AG08396 (cell line): ENCODE data around the gene ZNF585A.
"Not testable (repeated sequence)": the region's sequence is repeated elsewhere in the genome, so short reads cannot be mapped to it uniquely, and the experiment has no call there.

Experiments used
- DNase-seq: peaks from one replicate; pipeline ENCODE4 v3.0.0; 2012; ENCODE audit warnings: low spot score, mixed read lengths

The ZNF585A gene

DNA sequence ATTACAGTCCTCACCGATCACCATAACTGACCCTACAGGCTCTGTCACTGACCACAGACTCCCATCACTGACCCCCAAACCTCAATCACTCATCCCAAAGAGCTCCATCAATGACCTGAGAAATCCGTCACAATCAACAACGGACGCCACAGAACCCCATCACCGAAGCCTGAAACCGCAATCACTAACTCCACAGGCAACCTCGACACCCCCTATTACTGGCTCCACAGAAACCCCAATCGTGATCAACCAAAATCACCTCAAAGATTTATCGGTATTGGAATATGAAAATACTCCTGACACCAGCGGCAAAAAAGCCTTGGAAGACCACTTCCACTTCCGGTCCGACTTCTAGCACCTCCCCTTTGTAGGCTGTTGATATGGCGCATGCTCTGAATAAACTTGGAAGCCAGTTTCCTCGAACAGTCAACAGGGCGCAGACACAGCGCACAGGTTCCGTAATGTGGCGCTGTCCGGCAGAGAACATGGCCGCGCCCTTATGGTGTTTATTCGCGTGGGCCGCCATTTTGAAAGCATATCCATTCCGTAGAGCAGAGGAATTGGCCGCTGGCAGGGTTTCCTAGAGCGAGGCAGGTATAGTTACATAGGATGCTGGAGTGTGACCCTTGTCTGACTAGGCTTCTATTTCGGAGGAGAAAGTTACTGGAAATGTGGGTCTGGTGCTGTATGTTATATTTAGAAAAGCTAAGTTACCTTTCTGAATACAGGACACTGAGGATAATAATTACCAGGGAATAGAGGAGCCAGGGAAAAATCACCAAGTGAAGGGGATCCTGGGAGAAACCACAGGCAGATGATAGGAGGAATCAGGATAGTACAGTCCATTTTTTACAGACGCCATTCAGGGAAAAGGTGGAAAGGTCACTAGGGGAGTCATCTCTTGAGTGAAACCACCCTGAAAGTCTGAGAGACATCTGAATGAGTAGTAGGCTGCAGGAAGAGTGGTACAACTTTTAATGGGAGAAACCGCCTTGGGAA is at the start of gene ZNF585A:
ZNF585A (minus strand) TSS at position 328 of the 999 bp plus-strand sequence. CDS start 2,785 bp downstream, outside the sequence.
- peak; percentile 92 for DNase-seq

DNA sequence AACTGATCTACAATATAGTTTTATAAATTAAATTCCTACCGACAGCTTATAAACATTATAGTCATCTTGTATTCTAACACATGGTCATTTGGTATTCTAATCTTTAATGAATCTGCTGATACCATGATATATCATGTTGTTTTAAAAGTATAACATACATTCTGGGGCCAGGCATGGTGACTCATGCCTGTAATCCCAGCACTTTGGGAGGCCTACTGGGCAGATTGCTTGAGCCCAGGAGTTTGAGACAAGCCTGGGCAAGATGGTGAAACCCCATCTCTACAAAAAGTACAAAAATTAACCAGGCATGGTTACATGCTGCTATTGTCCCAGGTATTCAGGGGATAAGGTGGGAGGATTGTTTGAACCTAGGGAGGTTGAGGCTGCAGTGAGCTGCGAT is 48.6 kb upstream of the ZNF585A start:
- DNase-seq: no peak

DNA sequence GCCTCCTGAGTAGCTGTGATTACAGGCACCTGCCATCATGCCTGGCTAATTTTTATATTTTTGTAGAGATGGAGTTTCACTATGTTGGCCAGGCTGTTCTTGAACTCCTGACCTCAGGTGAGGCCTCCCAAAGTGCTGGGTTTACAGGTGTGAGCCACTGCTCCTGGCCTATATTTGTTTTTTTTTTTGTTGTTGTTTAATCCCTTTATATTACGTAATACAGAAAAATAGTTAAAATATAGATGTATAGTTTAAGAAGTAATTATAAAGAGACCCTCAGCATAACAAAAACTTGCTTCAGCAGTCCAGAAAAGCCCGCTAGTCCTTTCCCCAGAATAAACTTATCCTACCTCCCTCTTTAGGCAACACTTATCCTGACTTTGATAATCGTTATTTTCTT is 47.9 kb upstream of the ZNF585A start:
- DNase-seq: no peak

DNA sequence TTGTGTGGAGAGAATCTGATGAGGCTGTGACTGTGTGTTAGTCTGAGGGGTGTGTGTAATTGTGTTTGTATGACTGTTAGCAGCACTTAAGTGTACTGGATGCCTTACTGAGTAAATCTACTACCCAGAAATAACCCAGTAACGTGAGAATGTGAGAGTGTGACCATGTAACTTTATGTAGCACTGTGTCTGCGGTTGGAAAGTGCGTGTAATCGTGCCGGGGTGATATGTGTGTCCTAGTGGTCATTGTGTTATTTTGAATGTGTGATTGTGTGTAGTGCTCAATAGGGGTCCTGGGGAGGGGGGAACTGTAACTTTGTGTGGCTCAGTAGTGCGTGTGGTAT is 46.1 kb upstream of the ZNF585A start:
- DNase-seq: no peak

DNA sequence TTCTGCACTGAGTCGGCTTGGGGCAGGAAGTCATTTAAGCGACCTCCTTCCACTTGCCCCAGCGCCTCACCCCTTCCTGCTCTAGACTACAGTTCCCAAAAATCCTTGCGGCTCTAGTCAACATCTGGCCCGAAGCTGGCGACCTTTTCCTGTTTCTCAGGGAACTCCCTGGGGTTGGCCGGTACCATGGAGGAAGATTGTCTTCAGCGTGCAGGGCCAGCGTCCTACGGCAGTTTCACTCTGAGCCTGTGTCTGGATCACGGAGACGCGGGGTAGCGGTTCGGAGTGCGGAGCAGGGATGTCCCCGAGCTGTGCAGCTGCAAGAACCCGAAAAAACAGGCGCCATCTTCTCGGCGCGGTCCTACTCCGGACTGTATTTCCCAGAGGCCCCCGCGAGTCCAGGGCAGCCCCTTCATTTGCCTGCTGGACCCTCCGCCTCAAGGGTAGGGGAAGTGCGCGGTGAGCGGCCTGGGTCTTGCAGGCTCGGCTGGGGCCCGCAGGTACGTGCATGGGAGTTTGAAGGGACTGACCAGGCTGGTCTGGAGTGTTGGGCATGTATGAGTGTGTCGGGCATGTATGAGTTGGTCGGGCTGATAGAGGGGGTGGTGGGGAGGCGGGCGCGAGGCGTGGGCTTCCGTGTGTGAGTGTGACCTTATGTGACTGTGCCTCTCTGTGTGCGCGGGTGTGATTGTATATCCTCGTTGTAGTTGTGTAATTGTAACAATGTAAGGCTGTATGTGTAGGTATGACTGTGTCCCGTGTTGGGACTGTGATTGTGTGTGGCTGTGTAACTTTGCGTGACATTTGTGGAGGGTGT is 45.5 kb upstream of the ZNF585A start, which contains the start of gene ZNF383:
ZNF383 (plus strand) TSS at position 440 of the 817 bp plus-strand sequence. CDS start 12,240 bp downstream, outside the sequence.
- DNase-seq: peak; percentile 87

DNA sequence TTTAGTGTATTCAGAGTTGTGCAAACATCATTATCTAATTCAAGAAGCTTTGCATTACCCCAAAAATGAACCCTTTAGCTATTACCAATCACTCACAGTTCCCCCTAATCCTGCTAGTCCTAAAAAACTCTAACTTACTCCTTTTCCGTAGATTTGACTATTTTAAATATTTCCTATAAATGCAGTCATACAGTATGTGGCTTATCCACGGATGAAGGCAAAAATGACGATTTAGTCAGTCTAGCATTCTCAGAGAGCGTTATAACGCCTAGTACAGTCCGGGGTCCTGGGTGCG is 44.9 kb upstream of the ZNF585A start:
- no peak for DNase-seq

DNA sequence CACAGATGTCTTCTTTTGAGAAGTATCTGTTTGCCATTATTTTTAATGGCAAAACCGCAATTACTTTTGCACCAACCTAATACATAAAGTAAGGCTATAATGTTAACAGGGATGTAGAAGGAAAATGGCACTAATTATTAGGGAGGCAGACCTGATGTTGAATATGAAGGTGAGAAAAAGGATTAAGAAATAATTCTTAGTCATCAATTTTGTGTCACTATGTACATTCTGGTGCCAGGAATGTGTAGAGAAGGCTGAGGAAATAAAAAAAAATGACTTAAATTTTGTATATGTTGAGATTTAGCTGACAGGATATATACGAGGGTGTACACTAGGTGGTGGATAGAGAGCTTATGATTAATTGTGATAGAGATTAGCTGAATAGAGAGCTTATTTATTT is 25.3 kb upstream of the ZNF585A start:
- no peak for DNase-seq

DNA sequence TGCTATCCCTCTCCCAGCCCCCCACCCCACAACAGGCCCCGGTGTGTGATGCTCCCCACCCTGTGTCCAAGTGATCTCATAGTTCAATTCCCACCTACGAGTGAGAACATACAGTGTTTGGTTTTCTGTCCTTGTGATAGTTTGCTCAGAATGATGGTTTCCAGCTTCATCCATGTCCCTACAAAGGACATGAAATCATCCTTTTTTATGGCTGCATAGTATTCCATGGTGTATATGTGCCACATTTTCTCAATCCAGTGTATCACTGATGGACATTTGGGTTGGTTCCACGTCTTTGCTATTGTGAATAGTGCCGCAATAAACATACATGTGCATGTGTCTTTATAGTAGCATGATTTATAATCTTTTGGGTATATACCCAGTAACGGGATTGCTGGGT is 24.6 kb upstream of the ZNF585A start:
- not testable (repeated sequence) for DNase-seq

DNA sequence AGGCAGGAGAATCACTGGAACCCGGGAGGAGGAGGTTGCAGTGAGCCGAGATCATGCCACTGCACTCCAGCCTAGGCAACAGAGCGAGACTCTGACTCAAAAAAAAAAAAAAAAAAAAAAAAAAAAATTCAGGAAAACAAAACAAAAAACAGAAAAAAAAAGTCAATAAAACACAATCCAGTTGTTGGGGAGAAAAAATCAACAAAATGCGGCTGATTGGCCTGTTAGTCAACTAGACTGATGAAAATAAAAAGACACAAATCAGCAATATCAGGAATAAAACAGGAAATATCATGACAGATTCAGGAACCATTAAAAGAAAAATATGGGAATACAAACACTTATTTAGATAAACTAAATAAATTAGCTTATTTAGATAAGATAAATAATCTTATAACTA is 22.8 kb upstream of the ZNF585A start:
- DNase-seq: not testable (repeated sequence)

DNA sequence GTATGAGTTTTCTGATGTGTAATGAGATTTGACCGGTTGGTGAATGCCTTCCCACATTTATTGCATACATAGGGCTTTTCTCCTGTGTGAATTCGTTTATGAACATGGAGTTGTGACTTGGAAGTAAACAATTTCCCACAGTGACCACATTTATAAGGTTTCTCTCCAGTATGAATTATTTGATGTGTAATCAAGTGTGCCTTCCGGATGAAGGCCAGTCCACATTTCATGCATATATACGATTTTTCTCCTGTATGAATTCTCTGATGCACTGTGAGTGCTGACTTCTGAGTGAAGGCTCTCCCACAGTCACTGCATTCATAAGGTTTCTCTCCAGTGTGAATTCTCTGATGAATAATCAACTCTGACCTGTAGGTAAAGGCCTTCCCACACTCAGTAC is 13.6 kb upstream of the ZNF585A start:
- DNase-seq: not testable (repeated sequence)

DNA sequence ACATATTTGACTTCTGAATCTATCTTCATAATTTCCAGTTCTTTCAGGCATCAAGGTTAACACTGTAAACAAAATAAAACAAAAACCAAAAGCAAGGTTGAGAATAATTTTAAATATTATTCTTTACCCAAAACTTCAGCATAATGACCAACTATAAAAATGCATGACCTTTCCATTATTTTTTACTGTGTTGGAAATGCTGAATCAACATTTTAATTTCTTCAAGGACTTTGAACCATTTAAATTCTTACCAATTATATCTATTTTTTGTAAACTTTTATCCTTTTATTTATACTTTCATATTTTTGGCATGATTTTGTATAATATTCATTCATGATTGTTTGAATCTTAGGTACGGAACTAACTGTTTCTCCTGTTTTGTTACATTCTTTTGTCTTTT is 6.9 kb downstream of the ZNF585A start:
- no peak for DNase-seq

DNA sequence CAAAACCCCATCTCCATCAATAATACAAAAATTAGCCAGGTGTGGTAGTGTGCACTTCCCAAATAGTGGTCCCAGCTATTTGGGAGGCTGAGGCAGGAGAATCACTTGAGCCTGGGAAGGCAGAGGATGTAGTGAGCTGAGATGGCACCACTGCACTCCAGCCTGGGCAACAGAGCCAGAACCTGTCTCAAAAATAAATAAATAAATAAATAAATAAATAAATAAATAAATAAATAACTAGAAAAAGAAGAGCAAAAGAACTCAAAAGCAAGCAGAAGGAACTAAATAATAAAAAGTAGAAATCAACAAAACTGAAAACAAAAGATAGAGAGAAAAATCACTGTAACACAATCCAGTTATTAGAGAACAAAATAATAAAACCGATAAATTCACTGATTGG is 12.3 kb downstream of the ZNF585A start:
- no peak for DNase-seq

DNA sequence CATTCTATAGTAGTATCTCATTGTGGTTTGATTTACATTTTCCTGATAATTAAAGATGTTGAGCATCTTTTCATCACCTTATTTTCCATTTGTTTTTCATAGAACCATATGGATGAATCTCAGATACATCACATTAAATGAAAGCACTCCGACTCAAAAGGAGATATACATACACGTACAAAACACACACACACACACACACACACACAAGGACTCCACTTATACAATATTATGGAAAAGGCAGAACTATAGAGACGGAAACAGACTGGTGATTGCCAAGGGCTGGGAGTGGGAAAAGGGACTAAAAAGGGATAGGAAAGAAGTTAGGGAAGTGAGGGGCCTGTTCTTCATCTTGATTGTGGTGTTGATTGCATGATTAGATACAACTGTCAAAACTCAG is 24.3 kb downstream of the ZNF585A start:
- no peak for DNase-seq

DNA sequence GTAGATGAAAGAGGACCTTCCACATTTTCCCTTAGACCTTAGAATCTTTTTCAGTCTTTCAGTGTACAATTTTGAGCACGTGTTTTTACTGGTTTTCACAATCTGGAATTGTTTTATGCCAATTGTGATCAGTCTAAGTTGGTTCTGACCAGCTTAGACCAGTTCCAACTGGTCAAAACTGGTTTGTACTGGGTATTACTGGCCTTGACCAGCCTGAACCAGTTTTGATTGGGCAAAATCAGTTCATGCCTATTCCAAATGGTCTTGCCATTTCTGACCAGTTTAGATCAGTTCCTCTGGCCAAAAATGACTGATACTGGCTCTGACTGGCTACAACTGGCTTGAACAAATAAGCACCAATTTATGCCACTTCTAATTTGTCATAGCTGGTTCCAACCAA is 36.4 kb downstream of the ZNF585A start:
- no peak for DNase-seq

DNA sequence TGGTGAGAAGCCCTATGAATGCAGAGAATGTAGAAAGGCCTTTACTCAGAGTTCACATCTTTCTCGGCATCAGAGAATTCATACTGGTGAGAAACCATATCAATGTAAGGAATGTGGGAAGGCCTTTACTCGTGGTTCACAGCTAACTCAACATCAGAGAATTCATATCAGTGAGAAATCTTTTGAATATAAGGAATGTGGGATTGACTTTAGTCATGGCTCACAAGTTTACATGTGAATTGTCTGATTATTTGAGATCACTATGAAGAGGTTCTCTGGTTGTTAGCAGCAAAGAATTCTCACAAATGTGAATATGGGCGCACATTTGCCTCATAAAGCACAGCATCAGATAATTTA is 43.7 kb downstream of the ZNF585A start:
- DNase-seq: no peak

DNA sequence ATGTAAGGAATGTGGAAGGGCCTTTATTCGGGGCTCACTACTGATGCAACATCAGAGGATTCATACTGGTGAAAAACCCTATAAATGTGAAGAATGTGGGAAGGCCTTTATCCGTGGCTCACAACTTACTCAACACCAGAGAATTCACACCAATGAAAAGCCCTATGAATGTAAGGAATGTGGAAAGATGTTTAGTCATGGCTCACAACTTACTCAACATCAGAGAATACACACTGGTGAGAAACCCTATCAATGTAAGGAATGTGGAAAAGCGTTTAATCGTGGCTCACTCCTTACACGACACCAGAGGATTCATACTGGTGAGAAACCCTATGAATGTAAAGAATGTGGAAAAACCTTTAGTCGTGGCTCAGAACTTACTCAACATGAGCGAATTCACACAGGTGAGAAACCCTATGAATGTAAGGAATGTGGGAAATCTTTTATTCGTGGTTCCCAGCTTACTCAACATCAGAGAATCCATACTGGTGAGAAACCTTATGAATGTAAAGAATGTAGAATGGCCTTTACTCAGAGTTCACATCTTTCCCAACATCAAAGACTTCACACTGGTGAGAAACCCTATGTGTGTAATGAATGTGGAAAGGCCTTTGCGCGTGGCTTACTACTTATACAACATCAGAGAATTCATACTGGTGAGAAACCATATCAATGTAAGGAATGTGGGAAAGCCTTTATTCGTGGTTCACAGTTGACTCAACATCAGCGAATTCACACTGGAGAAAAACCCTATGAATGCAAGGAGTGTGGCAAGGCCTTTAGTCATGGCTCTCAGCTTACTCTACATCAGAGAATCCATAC is 44.3 kb downstream of the ZNF585A start:
- DNase-seq: no peak

DNA sequence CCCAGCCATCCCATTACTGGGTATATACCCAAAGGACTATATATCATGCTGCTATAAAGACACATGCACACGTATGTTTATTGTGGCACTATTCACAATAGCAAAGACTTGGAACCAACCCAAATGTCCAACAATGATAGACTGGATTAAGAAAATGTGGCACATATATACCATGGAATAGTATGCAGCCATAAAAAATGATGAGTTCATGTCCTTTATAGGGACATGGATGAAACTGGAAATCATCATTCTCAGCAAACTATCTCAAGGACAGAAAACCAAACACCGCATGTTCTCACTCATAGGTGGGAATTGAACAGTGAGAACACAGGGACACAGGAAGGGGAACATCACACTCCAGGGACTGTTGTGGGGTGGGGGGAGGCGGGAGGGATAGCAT is 50.4 kb downstream of the ZNF585A start:
- not testable (repeated sequence) for DNase-seq

DNA sequence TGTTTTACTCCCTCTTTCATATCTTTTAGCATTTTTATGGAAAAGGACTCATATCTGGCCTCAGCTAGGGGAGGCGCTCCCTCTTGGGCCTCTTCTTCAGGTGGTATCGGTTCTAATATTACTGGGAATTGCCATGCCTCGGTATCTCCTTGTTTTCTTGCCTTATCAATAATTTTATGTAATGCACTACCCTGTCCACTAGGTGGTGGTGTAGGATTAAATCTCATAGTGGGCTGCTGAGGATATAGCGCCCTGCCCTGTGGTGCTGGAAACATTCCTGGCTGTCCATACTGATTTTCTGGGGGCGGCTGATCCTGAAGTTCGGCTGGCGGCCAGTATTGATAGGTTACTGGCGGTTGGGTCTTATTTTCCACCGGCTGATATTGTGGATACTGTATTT is 58.5 kb downstream of the ZNF585A start:
- no peak for DNase-seq

DNA sequence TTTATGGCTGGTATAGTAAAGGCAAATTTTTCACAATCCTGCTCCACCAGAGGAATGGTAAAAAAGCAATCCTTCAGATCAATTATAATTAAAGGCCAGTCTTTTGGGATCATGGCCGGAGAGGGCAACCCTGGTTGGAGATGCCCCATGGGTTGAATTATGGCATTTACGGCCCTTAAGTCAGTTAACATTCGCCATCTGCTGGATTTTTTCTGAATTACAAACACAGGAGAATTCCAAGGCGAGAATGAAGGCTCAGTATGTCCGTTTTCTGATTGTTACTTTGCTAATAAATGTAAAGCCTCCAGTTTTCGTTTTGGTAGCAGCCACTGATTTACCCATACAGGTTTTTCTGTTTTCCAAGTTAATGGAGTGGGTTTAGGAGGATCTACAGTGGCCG is 60.7 kb downstream of the ZNF585A start:
- not testable (repeated sequence) for DNase-seq

DNA sequence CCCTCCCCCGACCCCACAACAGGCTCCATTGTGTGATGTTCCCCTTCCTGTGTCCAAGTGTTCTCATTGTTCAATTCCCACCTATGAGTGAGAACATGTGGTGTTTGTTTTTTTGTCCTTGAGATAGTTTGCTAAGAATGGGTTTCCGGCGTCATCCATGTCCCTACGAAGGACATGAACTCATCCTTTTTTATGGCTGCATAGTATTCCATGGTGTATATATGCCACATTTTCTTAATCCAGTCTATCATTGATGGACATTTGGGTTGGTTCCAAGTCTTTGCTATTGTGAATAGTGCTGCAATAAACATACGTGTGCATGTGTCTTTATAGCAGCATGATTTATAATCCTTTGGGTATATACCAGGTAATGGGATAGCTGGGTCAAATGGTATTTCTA is 68.4 kb downstream of the ZNF585A start:
- DNase-seq: not testable (repeated sequence)

DNA sequence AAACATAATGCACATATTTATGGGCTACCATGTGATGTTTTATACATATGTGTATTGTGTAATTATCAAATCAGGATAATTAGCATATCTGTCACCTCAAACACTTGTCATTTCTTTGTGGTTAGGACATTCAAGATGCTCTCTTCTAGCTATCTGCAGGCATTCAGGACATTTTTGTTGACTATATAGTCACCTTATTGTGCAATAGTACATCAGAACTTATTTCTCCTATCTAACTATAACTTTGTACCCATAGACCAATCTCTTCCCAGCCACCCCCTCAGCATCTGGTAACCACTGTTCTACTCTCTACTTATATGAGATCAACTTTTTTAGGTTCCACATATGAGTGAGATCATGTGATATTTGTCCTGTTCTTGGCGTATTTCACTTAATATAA is 73.9 kb downstream of the ZNF585A start:
- DNase-seq: no peak

DNA sequence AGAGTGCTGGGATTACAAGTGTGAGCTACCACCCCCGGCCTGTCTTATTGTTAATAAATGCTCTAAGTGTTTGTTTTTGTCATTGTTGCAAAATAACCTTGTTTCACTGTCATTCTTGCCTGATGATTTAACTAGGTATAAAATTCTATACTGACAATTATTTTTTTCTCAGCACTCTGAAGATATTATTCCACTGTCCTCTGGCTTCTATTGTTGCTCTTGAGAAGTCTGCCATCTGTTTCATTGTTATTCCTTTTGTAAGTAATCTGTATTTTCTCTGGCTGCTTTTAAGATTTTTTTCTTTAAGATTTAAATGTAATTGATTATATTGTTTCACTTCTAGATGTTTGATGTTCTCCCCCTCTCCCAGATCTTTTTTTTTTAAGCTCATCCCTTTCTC is 76.6 kb downstream of the ZNF585A start:
- DNase-seq: no peak
